ENCODE data around the gene SLIT3.

DNA sequence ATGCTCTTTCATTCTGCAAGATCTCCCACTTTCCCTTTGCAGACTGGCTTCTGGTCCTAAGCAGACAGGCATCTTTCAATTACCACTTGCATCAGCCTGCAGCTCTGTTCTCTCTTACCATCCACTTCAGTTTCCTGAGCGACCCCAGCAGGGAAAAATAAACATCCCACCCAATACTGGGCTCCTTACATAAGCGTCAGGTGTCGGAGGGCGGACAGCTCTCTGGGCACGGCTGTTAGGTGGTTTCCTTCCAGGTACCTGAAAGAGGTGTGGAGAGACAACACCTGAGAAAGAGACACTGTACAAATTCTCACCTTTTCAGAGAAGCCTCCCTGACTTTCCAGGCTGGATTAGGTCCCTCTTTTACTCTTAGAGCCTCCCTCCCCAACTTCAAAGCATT, 576.7 kb downstream of the SLIT3 start:
- TF ChIP-seq ZNF121 (tag by site-specific recombination; IDR thresholded peaks at IDR 0.05) (no peak), ZNF324 (tag by site-specific recombination; IDR thresholded peaks at IDR 0.05) (no peak), ZNF138 (tag by site-specific recombination; IDR thresholded peaks at IDR 0.05; ENCODE audit: borderline replicate concordance) (no peak), ZNF214 (tag by site-specific recombination; IDR thresholded peaks at IDR 0.05; ENCODE audit: borderline replicate concordance) (no peak), TCF7L2 (IDR thresholded peaks at IDR 0.05; ENCODE audit: borderline replicate concordance, low read depth, low read length) (no peak), ZNF423 (tag by site-specific recombination; IDR thresholded peaks at IDR 0.05) (no peak)
- TF ChIP-seq, protein P1, sequence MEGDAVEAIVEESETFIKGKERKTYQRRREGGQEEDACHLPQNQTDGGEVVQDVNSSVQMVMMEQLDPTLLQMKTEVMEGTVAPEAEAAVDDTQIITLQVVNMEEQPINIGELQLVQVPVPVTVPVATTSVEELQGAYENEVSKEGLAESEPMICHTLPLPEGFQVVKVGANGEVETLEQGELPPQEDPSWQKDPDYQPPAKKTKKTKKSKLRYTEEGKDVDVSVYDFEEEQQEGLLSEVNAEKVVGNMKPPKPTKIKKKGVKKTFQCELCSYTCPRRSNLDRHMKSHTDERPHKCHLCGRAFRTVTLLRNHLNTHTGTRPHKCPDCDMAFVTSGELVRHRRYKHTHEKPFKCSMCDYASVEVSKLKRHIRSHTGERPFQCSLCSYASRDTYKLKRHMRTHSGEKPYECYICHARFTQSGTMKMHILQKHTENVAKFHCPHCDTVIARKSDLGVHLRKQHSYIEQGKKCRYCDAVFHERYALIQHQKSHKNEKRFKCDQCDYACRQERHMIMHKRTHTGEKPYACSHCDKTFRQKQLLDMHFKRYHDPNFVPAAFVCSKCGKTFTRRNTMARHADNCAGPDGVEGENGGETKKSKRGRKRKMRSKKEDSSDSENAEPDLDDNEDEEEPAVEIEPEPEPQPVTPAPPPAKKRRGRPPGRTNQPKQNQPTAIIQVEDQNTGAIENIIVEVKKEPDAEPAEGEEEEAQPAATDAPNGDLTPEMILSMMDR (tag by site-specific recombination; IDR thresholded peaks at IDR 0.05) = no peak
- TF ChIP-seq, protein P2, sequence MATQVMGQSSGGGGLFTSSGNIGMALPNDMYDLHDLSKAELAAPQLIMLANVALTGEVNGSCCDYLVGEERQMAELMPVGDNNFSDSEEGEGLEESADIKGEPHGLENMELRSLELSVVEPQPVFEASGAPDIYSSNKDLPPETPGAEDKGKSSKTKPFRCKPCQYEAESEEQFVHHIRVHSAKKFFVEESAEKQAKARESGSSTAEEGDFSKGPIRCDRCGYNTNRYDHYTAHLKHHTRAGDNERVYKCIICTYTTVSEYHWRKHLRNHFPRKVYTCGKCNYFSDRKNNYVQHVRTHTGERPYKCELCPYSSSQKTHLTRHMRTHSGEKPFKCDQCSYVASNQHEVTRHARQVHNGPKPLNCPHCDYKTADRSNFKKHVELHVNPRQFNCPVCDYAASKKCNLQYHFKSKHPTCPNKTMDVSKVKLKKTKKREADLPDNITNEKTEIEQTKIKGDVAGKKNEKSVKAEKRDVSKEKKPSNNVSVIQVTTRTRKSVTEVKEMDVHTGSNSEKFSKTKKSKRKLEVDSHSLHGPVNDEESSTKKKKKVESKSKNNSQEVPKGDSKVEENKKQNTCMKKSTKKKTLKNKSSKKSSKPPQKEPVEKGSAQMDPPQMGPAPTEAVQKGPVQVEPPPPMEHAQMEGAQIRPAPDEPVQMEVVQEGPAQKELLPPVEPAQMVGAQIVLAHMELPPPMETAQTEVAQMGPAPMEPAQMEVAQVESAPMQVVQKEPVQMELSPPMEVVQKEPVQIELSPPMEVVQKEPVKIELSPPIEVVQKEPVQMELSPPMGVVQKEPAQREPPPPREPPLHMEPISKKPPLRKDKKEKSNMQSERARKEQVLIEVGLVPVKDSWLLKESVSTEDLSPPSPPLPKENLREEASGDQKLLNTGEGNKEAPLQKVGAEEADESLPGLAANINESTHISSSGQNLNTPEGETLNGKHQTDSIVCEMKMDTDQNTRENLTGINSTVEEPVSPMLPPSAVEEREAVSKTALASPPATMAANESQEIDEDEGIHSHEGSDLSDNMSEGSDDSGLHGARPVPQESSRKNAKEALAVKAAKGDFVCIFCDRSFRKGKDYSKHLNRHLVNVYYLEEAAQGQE (tag by site-specific recombination; IDR thresholded peaks at IDR 0.05) = no peak
